ENCODE data around the gene SPOPL. TPM values are rescaled to one million over a fixed set of nuclear protein-coding genes. Genes with fewer than 3 reads are reported as not detected.

SPOPL gene
- total and polyA plus RNA-seq, 10 of the 15 experiments (the other 5 are each of a cell fraction or from before 2014, with no cell fraction given): 4.0 to 25.0 (median 11.5) TPM

DNA sequence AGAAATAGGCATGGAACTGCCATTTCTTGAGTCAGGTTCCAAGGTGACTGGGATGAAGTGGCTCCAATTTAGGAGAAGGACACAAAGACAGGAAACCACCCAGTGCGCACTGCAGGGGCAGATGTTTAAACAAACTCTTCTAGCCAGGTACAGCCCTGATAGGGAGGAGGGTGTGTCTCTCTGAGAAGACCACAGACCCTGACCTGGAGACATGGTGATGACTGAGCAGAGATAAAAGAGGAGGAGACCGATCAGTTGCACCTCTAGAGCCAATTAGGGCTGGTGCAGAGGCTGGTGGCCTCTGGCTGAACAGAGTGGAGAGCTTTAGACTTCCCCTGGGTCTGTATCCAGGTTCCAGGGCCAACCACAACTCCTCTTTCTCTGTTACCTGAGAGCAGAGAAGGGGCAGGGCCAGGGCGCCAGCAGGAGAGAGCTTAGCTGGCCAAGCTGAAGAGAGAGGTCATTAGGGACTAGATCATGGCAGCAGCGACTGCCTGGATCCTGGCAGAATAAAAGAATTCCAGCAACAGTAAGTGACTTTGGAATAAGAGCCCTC is 5.4 kb upstream of the SPOPL start (continued):
- TF ChIP-seq, protein P1, sequence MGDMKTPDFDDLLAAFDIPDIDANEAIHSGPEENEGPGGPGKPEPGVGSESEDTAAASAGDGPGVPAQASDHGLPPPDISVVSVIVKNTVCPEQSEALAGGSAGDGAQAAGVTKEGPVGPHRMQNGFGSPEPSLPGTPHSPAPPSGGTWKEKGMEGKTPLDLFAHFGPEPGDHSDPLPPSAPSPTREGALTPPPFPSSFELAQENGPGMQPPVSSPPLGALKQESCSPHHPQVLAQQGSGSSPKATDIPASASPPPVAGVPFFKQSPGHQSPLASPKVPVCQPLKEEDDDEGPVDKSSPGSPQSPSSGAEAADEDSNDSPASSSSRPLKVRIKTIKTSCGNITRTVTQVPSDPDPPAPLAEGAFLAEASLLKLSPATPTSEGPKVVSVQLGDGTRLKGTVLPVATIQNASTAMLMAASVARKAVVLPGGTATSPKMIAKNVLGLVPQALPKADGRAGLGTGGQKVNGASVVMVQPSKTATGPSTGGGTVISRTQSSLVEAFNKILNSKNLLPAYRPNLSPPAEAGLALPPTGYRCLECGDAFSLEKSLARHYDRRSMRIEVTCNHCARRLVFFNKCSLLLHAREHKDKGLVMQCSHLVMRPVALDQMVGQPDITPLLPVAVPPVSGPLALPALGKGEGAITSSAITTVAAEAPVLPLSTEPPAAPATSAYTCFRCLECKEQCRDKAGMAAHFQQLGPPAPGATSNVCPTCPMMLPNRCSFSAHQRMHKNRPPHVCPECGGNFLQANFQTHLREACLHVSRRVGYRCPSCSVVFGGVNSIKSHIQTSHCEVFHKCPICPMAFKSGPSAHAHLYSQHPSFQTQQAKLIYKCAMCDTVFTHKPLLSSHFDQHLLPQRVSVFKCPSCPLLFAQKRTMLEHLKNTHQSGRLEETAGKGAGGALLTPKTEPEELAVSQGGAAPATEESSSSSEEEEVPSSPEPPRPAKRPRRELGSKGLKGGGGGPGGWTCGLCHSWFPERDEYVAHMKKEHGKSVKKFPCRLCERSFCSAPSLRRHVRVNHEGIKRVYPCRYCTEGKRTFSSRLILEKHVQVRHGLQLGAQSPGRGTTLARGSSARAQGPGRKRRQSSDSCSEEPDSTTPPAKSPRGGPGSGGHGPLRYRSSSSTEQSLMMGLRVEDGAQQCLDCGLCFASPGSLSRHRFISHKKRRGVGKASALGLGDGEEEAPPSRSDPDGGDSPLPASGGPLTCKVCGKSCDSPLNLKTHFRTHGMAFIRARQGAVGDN (IDR thresholded peaks at IDR 0.05): no peak
- TF ChIP-seq, protein P2, sequence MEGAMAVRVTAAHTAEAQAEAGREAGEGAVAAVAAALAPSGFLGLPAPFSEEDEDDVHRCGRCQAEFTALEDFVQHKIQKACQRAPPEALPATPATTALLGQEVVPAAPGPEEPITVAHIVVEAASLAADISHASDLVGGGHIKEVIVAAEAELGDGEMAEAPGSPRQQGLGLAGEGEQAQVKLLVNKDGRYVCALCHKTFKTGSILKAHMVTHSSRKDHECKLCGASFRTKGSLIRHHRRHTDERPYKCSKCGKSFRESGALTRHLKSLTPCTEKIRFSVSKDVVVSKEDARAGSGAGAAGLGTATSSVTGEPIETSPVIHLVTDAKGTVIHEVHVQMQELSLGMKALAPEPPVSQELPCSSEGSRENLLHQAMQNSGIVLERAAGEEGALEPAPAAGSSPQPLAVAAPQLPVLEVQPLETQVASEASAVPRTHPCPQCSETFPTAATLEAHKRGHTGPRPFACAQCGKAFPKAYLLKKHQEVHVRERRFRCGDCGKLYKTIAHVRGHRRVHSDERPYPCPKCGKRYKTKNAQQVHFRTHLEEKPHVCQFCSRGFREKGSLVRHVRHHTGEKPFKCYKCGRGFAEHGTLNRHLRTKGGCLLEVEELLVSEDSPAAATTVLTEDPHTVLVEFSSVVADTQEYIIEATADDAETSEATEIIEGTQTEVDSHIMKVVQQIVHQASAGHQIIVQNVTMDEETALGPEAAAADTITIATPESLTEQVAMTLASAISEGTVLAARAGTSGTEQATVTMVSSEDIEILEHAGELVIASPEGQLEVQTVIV (IDR thresholded peaks at IDR 0.05; ENCODE audit: borderline replicate concordance, partially characterized antibody): no peak
- TF ChIP-seq LARP7 (IDR thresholded peaks at IDR 0.05) (no peak), GATAD2B (conservative IDR thresholded peaks at IDR 0.05; ENCODE audit: low read depth) (no peak), SP1 (IDR thresholded peaks at IDR 0.05; ENCODE audit: low read depth, low read length) (no peak), NFYA (IDR thresholded peaks at IDR 0.05; ENCODE audit: borderline replicate concordance, low read depth, low read length) (no peak), ZSCAN29 (IDR thresholded peaks at IDR 0.05) (no peak), SRF (IDR thresholded peaks at IDR 0.05; ENCODE audit: low read depth in 2 of 2, low read length in 2 of 2) (no peak)
- TF ChIP-seq, protein P3, sequence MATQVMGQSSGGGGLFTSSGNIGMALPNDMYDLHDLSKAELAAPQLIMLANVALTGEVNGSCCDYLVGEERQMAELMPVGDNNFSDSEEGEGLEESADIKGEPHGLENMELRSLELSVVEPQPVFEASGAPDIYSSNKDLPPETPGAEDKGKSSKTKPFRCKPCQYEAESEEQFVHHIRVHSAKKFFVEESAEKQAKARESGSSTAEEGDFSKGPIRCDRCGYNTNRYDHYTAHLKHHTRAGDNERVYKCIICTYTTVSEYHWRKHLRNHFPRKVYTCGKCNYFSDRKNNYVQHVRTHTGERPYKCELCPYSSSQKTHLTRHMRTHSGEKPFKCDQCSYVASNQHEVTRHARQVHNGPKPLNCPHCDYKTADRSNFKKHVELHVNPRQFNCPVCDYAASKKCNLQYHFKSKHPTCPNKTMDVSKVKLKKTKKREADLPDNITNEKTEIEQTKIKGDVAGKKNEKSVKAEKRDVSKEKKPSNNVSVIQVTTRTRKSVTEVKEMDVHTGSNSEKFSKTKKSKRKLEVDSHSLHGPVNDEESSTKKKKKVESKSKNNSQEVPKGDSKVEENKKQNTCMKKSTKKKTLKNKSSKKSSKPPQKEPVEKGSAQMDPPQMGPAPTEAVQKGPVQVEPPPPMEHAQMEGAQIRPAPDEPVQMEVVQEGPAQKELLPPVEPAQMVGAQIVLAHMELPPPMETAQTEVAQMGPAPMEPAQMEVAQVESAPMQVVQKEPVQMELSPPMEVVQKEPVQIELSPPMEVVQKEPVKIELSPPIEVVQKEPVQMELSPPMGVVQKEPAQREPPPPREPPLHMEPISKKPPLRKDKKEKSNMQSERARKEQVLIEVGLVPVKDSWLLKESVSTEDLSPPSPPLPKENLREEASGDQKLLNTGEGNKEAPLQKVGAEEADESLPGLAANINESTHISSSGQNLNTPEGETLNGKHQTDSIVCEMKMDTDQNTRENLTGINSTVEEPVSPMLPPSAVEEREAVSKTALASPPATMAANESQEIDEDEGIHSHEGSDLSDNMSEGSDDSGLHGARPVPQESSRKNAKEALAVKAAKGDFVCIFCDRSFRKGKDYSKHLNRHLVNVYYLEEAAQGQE (IDR thresholded peaks at IDR 0.05; ENCODE audit: low read depth, low read length): no peak
- TF ChIP-seq, protein P4, sequence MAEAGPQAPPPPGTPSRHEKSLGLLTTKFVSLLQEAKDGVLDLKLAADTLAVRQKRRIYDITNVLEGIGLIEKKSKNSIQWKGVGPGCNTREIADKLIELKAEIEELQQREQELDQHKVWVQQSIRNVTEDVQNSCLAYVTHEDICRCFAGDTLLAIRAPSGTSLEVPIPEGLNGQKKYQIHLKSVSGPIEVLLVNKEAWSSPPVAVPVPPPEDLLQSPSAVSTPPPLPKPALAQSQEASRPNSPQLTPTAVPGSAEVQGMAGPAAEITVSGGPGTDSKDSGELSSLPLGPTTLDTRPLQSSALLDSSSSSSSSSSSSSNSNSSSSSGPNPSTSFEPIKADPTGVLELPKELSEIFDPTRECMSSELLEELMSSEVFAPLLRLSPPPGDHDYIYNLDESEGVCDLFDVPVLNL (IDR thresholded peaks at IDR 0.05; ENCODE audit: low read depth, low read length): no peak
